Stimulated activated naive CD8-positive, alpha-beta T cell treated with anti-CD3 and anti-CD28 coated beads, Interleukin-15, amount 100 ng/mL, for 72 hours (primary cell): ENCODE results near the gene TMEM273.

Experiments
- ATAC-seq: fragments of 150-1000 bp; cut with Tn5 transposase; 2 replicates; pipeline ENCODE4 v1.10.0; 2021; ENCODE audit warnings: mild to moderate bottlenecking, moderate library complexity
- DNase-seq, 2 donors: peaks; one replicate each; pipeline ENCODE4 v3.0.0; 2021 to 2022
- H3K27ac Mint-ChIP-seq, 2 donors: one replicate each; pipeline ENCODE4 v1.8.0; 2022; ENCODE audit warnings: mild to moderate bottlenecking in 2 of 2, mixed read lengths in 2 of 2, moderate library complexity in 2 of 2
- H3K27me3 Mint-ChIP-seq: one replicate; pipeline ENCODE4 v1.8.0; 2022; ENCODE audit warnings: mixed read lengths
- H3K4me1 Mint-ChIP-seq: one replicate; pipeline ENCODE4 v1.8.0; 2022; ENCODE audit warnings: mild to moderate bottlenecking, mixed read lengths
- H3K4me3 Mint-ChIP-seq, 2 donors: one replicate each; pipeline ENCODE4 v1.8.0; 2022; ENCODE audit warnings: mild to moderate bottlenecking in 2 of 2, mixed read lengths in 2 of 2, moderate library complexity in 1 of 2
- H3K9me3 Mint-ChIP-seq, 2 donors: one replicate each; pipeline ENCODE4 v1.8.0; 2022; ENCODE audit warnings: mixed read lengths in 2 of 2

TMEM273 gene

GRCh38 chr10:49114718-49115014, 73.5 kb downstream of the TMEM273 start:
- DNase-seq, result no peak
- peak overlapping the region; percentile 22 to 35 for H3K4me3 Mint-ChIP-seq
- no peak overlapping the region for H3K27ac Mint-ChIP-seq
- no peak for ATAC-seq
- no peaks in the 10 kb centered on the region for H3K9me3 Mint-ChIP-seq
- H3K4me1 Mint-ChIP-seq, result peaks cover 7% of the 10 kb centered on the region
- peaks cover 42% of the 10 kb centered on the region for H3K27me3 Mint-ChIP-seq

- DNase-seq (no peak), ATAC-seq (no peak)
- no peak overlapping the region for H3K4me3 Mint-ChIP-seq
- H3K9me3 Mint-ChIP-seq, result no peaks in the 10 kb centered on the region
- H3K27ac Mint-ChIP-seq, result no peak overlapping the region
- H3K4me1 Mint-ChIP-seq, result peaks cover 7% of the 10 kb centered on the region
- H3K27me3 Mint-ChIP-seq, result peaks cover 49% of the 10 kb centered on the region
These were observed 74.5 kb downstream of the TMEM273 start for GRCh38 chr10:49113741-49114141.

- DNase-seq (no peak), ATAC-seq (no peak)
- no peaks in the 10 kb centered on the region for H3K9me3 Mint-ChIP-seq
- H3K27ac Mint-ChIP-seq, result no peak overlapping the region
- peaks cover 49% of the 10 kb centered on the region for H3K27me3 Mint-ChIP-seq
- no peak overlapping the region for H3K4me3 Mint-ChIP-seq
- H3K4me1 Mint-ChIP-seq, result peaks cover 7% of the 10 kb centered on the region
These were observed 75.3 kb downstream of the TMEM273 start for GRCh38 chr10:49112851-49113250.

DNA sequence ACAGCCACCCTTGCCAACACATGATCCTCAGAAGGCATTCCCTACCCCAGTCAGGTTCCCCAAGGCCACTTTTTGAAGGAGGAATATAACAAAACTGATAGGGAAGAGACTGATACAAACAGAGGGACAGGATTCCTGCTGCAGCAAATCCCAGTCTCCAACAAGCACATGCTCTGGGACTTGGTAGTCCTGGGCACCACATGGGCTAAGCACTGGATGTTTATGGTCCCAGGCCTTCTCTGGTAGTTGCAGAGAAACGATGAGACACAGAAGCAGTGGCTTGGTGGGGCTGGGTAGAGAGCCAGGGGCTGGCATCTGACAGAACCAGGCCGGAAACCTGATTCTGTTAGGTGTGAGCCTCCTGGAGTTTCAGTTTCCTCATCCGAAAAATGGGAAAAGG, 76.1 kb downstream of the TMEM273 start:
- DNase-seq (no peak), ATAC-seq (no peak)
- Mint-ChIP-seq H3K4me1 (peaks cover 7% of the 10 kb centered on the region), H3K27me3 (peaks cover 49% of the 10 kb centered on the region), H3K4me3 (no peak overlapping the region), H3K27ac (no peak overlapping the region), H3K9me3 (no peaks in the 10 kb centered on the region)

GRCh38 chr10:49111320-49111698, 76.9 kb downstream of the TMEM273 start:
- Mint-ChIP-seq H3K9me3 (no peaks in the 10 kb centered on the region), H3K4me3 (no peak overlapping the region), H3K27me3 (peaks cover 42% of the 10 kb centered on the region), H3K27ac (no peak overlapping the region), H3K4me1 (peaks cover 5% of the 10 kb centered on the region)
- ATAC-seq (no peak), DNase-seq (no peak)

DNA sequence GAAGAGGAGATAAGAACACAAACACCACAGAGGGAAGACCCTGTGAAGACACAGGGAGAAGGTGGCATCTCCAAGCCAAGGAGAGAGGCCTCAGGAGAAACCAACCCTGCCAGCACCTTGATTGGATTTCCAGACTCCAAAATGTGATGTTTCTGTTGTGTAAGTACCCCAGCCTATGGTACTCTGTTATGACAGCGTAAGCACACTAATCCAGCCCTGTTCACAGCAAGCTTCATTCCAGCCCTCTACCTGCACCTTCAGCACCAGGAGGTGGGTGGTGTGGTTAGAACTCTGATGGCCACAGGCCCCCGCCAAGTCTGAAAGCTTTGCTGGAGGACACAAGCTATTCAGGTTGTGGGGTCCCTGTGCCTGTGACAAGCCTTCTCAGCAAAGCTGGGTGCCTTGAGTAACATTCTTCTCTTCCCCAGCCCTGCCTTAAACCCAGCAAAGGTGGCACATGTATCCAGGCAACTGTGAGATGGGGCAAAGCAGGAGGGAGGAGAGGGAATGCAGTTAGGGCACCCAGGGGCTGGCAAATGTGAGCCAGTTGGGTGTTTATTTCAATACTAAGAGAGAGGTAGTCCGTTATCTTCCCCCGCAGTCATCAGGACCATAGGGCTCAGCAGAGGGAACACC, 77.4 kb downstream of the TMEM273 start:
- no peaks in the 10 kb centered on the region for H3K4me1 Mint-ChIP-seq
- ATAC-seq (no peak), DNase-seq (no peak)
- H3K27ac Mint-ChIP-seq, result no peak overlapping the region
- H3K9me3 Mint-ChIP-seq, result no peaks in the 10 kb centered on the region
- H3K27me3 Mint-ChIP-seq, result peaks cover 36% of the 10 kb centered on the region
- no peak overlapping the region for H3K4me3 Mint-ChIP-seq

- peaks cover 38% of the 10 kb centered on the region for H3K27me3 Mint-ChIP-seq
- H3K27ac Mint-ChIP-seq, result no peak overlapping the region
- H3K4me1 Mint-ChIP-seq, result no peaks in the 10 kb centered on the region
- no peak for ATAC-seq
- H3K4me3 Mint-ChIP-seq, result no peak overlapping the region
- no peak for DNase-seq
- H3K9me3 Mint-ChIP-seq, result peaks cover 0 to 3% of the 10 kb centered on the region in 2 donors
These were observed 78.4 kb downstream of the TMEM273 start for GRCh38 chr10:49109669-49110340.

DNA sequence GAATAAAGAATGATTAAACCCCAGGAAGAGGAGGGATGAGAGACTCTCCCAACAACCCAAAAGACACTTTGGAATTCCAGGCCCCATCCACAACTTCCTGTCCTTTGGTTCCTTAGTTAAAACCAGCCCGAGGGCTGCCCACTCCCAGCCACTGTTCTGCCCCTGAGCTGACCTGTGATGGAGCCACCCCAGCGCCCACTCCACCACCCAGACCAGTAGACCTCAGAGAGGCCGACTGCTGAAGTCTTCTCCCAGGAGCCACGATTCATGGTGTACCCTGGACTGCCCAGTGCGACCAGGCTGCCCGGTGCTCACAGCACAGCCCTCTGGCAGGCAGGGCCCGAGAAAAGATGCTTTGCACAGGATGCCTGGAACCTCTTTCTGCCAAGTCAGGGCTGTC, 79.5 kb downstream of the TMEM273 start:
- peaks cover 0 to 7% of the 10 kb centered on the region in 2 donors for H3K9me3 Mint-ChIP-seq
- H3K27me3 Mint-ChIP-seq, result peaks cover 32% of the 10 kb centered on the region
- ATAC-seq (no peak), DNase-seq (no peak)
- H3K27ac Mint-ChIP-seq, result no peak overlapping the region
- H3K4me1 Mint-ChIP-seq, result no peaks in the 10 kb centered on the region
- no peak overlapping the region for H3K4me3 Mint-ChIP-seq

DNA sequence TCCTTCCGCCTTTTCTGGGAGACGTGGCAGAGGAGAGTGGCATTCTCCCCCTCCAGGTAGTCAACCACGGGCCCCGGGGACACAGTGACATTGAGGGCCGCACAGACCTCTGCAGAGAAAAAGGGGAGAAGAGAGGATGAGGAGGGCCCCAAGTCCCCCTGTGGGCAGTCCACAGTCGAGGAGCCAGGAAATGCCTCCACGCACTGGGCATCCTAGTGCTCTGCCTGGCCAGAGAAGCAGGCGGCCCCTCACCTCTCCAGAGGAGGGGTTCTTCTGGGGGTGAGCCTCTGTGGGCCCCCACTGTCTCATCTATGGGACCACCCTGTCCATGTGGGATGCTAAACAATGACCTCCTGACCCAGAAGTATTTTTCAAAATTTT, 80.3 kb downstream of the TMEM273 start:
- no peak for ATAC-seq
- no peaks in the 10 kb centered on the region for H3K4me1 Mint-ChIP-seq
- H3K27me3 Mint-ChIP-seq, result peaks cover 28% of the 10 kb centered on the region
- peak overlapping the region; percentile 10 to 60 for H3K27ac Mint-ChIP-seq
- DNase-seq, result no peak
- H3K9me3 Mint-ChIP-seq, result peaks cover 0 to 7% of the 10 kb centered on the region in 2 donors
- H3K4me3 Mint-ChIP-seq, result no peak overlapping the region

- peak overlapping the region; percentile 10 to 60 for H3K27ac Mint-ChIP-seq
- H3K4me1 Mint-ChIP-seq, result no peaks in the 10 kb centered on the region
- DNase-seq (no peak), ATAC-seq (no peak)
- H3K27me3 Mint-ChIP-seq, result peaks cover 28% of the 10 kb centered on the region
- peaks cover 0 to 7% of the 10 kb centered on the region in 2 donors for H3K9me3 Mint-ChIP-seq
- no peak overlapping the region for H3K4me3 Mint-ChIP-seq
These were observed 80.9 kb downstream of the TMEM273 start for GRCh38 chr10:49107111-49107886.

DNA sequence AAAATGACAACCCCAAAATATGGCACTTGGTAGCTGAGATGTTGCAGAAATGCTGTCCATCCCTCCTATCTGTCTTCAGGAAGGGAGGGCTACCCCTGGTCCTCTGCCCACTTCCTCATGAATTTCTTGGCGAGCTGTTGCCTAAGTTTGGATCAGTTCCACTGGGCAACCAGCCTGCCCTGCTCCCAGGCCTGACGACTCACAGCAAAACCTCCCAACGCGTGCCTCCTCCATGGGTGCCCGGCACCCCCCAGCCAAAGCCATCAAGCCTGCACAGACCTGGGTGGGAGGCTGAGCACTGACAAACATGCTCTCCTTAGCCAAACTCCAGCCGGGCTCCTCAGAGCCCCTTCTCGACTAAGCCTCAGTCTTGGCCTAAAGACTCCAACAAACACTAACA, 81.7 kb downstream of the TMEM273 start:
- no peaks in the 10 kb centered on the region for H3K4me1 Mint-ChIP-seq
- peaks cover 36% of the 10 kb centered on the region for H3K27me3 Mint-ChIP-seq
- DNase-seq (no peak), ATAC-seq (no peak)
- H3K27ac Mint-ChIP-seq, result peak overlapping the region in 1 of 2 donors; percentile 12
- H3K4me3 Mint-ChIP-seq, result no peak overlapping the region
- H3K9me3 Mint-ChIP-seq, result peaks cover 0 to 7% of the 10 kb centered on the region in 2 donors

DNA sequence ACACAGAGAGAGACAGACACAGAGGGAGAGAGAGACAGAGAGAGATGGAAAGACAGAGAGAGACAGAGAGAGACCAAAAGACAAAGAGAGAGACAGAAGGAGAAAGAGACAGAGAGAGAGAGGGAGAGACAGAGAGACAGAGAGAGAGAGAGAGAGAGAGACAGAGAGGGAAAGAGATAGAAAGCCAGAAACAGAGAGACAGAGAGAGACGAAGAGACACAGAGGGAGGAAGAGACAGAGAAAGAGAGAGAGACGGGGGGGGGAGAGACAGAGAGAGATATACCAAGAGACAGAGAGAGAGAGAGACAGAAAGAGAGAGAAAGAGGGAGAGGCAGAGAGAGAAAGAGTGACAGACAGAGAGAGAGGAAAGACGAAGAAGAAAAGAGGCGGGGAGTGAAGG, 83.1 kb downstream of the TMEM273 start:
- no peak overlapping the region for H3K4me3 Mint-ChIP-seq
- no peaks in the 10 kb centered on the region for H3K4me1 Mint-ChIP-seq
- peaks cover 32% of the 10 kb centered on the region for H3K27me3 Mint-ChIP-seq
- ATAC-seq (no peak), DNase-seq (no peak)
- peaks cover 0 to 7% of the 10 kb centered on the region in 2 donors for H3K9me3 Mint-ChIP-seq
- peak overlapping the region in 1 of 2 donors; percentile 54 for H3K27ac Mint-ChIP-seq
